ENCODE measurements around the gene PRDM16.

The PRDM16 gene

GRCh38 chr1:3370856-3371703 is 302.1 kb downstream of the PRDM16 start:
- TF ChIP-seq, protein P1, sequence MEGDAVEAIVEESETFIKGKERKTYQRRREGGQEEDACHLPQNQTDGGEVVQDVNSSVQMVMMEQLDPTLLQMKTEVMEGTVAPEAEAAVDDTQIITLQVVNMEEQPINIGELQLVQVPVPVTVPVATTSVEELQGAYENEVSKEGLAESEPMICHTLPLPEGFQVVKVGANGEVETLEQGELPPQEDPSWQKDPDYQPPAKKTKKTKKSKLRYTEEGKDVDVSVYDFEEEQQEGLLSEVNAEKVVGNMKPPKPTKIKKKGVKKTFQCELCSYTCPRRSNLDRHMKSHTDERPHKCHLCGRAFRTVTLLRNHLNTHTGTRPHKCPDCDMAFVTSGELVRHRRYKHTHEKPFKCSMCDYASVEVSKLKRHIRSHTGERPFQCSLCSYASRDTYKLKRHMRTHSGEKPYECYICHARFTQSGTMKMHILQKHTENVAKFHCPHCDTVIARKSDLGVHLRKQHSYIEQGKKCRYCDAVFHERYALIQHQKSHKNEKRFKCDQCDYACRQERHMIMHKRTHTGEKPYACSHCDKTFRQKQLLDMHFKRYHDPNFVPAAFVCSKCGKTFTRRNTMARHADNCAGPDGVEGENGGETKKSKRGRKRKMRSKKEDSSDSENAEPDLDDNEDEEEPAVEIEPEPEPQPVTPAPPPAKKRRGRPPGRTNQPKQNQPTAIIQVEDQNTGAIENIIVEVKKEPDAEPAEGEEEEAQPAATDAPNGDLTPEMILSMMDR (conservative IDR thresholded peaks at IDR 0.05; ENCODE audit: low read depth, low read length), result no peak
- no peak overlapping the region for H3K4me3 ChIP-seq (ENCODE audit: low read depth, low read length)
- DNase-seq (ENCODE audit: low read depth), result no peak

GRCh38 chr1:3372317-3372716 is 303.3 kb downstream of the PRDM16 start:
- DNase-seq (ENCODE audit: low read depth), result no peak
- TF ChIP-seq, protein P1 (conservative IDR thresholded peaks at IDR 0.05; ENCODE audit: low read depth, low read length), result no peak
- no peak overlapping the region for H3K4me3 ChIP-seq (ENCODE audit: low read depth, low read length)

DNA sequence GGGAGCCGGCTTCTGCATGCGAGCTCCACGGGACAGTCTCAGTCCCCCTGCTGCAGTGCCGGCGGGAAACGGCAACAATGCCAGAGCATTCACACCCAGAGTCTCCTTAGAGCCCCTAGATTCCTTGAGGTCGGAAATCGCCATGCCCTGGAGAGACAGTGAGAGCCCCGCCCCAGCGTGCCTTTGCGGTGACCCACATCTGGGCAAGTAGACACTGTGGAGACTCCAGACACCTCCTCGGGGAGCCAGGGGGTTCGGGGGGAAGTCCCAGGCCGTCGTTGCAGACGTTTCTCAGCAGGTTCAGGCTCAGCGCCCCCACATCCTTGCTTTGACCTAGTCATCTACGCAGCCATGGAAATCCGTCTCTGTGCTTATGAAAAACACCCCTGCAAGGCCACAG is 304.2 kb downstream of the PRDM16 start:
- TF ChIP-seq, protein P1 (conservative IDR thresholded peaks at IDR 0.05; ENCODE audit: low read depth, low read length), result no peak
- no peak for DNase-seq (ENCODE audit: low read depth)
- H3K4me3 ChIP-seq (ENCODE audit: low read depth, low read length), result no peak overlapping the region

GRCh38 chr1:3373700-3374405 is 304.9 kb downstream of the PRDM16 start:
- TF ChIP-seq, protein P1 (conservative IDR thresholded peaks at IDR 0.05; ENCODE audit: low read depth, low read length), result no peak
- no peak overlapping the region for H3K4me3 ChIP-seq (ENCODE audit: low read depth, low read length)
- DNase-seq (ENCODE audit: low read depth), result no peak

DNA sequence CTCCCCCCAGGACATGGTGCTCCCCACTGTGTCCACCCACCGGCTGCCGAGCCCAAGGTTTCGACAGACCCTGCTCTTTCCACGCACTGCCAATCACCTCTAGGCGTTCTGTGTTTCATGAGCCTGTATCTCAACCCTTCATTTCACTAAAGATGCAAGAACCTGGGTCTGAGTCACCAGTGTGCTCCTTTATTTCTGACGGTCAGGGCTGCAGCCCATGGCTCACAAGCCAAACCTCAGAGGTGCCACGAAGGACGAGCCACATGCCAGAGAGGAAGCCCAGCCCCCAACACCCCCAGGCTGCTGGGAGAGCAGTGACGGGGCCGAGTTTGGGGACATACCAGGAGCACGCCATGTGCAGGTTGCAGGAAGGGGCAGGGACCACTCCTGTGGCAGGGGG is 306.2 kb downstream of the PRDM16 start:
- no peak overlapping the region for H3K4me3 ChIP-seq (ENCODE audit: low read depth, low read length)
- DNase-seq (ENCODE audit: low read depth), result no peak
- TF ChIP-seq, protein P1 (conservative IDR thresholded peaks at IDR 0.05; ENCODE audit: low read depth, low read length), result no peak

DNA sequence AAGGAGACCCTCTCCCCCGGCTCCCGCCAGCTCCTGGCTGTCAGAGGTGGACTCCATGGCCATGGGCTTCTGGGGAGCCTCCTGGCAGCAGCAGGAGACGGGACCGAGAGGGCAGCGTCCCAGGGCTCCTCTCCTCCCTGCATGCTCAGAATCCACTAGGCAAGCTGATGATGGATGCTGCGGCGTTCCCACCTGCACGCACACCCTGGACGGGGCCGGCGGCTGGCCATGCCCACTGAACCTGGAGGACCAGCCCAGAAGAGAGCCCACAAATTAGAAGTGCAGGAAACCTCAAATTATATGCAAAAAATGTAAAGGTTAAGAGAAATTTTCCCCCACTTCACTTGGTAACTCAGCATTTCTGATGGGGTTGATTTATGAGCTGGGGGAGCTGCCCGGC is 308.2 kb downstream of the PRDM16 start:
- H3K4me3 ChIP-seq (ENCODE audit: low read depth, low read length), result no peak overlapping the region
- no peak for DNase-seq (ENCODE audit: low read depth)
- TF ChIP-seq, protein P1 (conservative IDR thresholded peaks at IDR 0.05; ENCODE audit: low read depth, low read length), result no peak

Data from choroid plexus epithelial cell (primary cell).